AG04449 (cell line): ENCODE measurements around the gene CADPS.

Experiments
- CTCF ChIA-PET: fragments of 350-600 bp; formaldehyde crosslinking; extraction: SDS; loops from one replicate; lab custom pipeline; 2021; ENCODE audit warnings: antibody characterized with exemption; lab: Yijun Ruan, JAX
- POLR2A ChIA-PET: fragments of 400-600, 350-600 bp; formaldehyde crosslinking; extraction: SDS; loops from one replicate; lab custom pipeline; 2020; ENCODE audit warnings: antibody characterized with exemption, inconsistent platforms; lab: Yijun Ruan, JAX
- DNase-seq: peaks from one replicate; pipeline ENCODE4 v3.0.0-alpha.2; 2010; ENCODE audit warnings: low read depth, low spot score
- H3K4me3 ChIP-seq: 2 replicates; pipeline ENCODE4 v1.5.1; 2011; ENCODE audit warnings: low read depth, mild to moderate bottlenecking, control low read depth, low read length
- CTCF ChIP-seq: IDR thresholded peaks from one replicate; pipeline ENCODE4 v1.5.1; 2011; ENCODE audit warnings: mild to moderate bottlenecking, moderate library complexity, low read length, control low read depth, inconsistent platforms; ENCODE audit not compliant: insufficient read depth; ENCODE audit errors: missing control alignments

CADPS gene

DNA sequence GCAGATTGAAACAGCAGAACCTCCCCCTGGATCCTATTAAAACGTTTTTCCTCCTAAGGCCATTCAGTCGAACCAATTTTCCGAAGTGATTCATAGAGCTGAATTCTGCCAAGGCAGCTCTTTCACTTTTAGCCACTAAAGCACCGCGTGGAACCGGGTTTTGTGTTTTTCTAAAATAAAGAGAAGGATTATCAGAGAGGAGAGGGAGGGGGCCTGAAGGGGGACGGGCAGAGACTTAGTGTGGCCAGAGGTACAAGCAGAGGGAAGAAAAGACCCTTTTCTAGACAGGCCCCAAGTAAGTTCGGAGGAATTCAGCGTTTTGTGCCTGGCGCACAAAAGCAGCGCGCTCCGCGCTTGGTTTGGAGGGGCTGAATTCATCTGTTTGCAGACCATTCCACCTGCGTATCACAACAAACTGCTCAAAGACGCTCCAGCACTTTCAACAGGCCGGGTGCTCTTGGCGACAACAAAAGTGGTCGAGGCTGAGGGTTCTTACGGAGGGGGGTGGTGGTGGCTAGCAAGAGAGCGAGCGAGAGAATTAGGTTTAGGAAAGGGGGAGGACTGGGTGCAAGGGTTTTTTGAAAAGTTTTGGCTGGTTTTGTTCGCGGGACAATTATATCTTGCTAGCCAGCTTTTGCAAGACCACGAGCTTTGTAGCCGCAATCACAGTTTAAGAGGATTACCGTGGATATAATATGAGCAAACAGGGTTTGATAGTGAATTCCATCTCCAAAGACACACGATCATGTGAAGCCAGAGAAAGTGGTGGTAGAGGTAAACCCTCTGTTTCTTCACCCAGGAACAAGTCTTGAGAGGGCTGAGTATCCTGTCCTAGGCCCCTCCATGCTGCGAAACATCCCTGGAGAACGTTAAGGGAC lies 500.6 kb downstream of the CADPS start:
- TF ChIP-seq CTCF = no peak
- DNase-seq = no peak
- CTCF ChIA-PET = no interaction called here
- peak overlapping the region; percentile 20; the same call in 1 of the 2 replicates for H3K4me3 ChIP-seq
- POLR2A ChIA-PET = no interaction called here

DNA sequence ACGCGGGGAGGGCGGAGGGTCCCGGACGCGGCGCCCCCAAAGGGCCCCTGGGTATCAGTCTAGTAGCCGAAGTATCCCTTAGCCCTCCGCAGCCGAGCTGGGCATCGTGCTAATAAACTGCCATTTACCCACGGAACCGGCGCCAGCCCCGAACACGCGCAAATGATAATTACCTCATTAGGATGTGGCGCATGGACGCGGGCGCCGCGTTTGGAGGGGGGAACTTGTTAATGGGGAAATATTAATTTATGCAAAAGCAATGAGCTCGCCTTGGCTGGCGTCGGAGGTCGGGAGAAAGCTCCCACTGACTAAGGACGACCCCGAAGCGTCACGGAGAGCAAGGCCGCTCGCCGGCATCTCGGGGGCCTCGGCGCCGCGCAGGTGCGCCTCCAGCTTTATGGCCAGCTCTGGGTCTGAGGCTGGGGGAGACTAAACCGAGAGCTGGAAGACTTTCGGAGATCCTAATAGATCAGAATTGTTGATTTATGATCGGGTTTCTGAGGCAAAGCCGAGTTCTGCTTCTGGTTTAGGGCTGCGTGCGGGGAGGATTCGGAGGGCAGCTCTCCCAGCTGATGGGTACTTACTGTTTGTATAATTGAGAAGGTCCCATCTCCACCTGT lies 501.4 kb downstream of the CADPS start:
- CTCF ChIA-PET = no interaction called here
- peak overlapping the region; percentile 20; the same call in 1 of the 2 replicates for H3K4me3 ChIP-seq
- POLR2A ChIA-PET = no interaction called here
- no peak for DNase-seq
- no peak for TF ChIP-seq CTCF

DNA sequence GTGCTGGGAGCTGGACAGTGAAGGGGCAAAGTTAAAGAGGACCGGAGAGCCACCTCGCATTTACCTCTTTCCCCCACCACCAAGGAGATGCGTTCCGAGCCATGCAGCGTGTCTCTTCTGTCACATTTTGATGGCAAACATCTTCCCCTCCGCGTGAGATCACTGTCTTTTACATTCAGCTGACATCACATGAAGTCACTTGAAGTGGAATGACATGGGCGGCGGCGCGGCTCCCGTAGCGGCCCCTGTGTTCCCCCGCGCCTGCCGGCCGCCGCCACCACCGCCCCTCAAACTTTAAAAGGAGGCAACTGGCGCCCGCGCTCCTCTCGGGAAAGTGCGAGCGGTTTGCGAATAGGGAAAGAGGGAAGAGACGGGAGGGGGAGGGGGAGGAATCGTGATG lies 502.0 kb downstream of the CADPS start, which contains the start of gene FEZF2:
Gene FEZF2, minus strand, starts transcription at position 336 of the 400 bp plus-strand sequence. CDS start 682 bp downstream, outside the sequence.
- CTCF ChIA-PET = no interaction called here
- POLR2A ChIA-PET = no interaction called here
- TF ChIP-seq CTCF = no peak
- peak within 1 kb of the TSS; percentile 20; the same call in 1 of the 2 replicates for H3K4me3 ChIP-seq
- DNase-seq = no peak

- ChIA-PET POLR2A (no interaction called here), CTCF (no interaction called here)
These were observed 502.6 kb downstream of the CADPS start for GRCh38 chr3:62372621-62373041.

DNA sequence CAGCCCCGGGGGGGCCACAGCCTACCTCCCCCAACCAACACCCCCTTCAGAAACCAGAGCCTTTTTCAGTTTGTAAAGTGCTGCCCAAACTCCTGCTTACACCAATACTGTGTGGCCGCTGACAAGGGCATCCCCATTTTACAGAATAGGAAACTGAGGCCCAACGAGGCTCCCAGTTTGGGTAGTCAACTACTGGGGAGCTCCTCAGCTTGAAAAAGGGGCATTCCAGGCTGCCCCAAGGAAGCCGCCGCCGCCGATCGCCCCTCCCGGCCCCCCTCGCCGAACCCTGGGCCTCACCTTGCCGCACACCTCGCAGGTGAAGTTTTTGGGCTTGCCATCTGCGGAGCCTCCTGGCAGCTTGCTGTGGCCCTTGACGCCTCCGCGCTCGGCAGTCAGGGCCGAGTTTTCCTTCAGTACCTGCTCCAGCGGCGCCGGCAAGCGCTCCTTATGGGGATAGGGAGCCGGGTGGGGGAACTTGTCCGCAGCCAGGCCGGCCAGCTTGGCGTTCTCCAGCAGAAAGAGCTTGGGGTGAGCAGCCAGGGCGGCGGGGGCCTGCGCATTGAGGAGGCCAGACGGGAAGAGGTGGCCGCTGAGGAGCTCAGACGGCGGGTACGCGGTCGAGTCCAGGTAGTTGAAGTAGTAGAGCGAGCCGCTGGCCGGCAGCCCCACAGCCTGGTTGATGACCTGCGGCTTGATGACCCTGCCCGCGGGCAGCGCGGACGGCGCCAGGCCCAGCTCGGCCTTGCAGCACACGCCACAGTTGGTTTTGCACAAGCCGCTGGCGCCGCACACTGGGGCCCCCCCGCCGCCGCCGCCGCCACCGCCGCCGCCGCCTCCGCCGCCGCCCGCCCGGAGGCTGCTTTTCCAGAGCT lies 503.3 kb downstream of the CADPS start:
- no peak for TF ChIP-seq CTCF
- no peak for DNase-seq
- ChIA-PET POLR2A (no interaction called here), CTCF (no interaction called here)
- H3K4me3 ChIP-seq = no peak overlapping the region

More at GRCh38 chr3:62372621-62373041, 502.6 kb downstream of the CADPS start:
- no peak for TF ChIP-seq CTCF
- H3K4me3 ChIP-seq = no peak overlapping the region
- DNase-seq = no peak
